Chondrocyte (in vitro differentiated cells): ENCODE results near the gene SAP25. TPM values are rescaled to one million over a fixed set of nuclear protein-coding genes. Genes with fewer than 3 reads are reported as not detected.

Source experiments
- DNase-seq: peaks from one replicate; pipeline ENCODE4 v3.0.0; 2021; ENCODE audit warnings: mixed read lengths, low spot score
- H3K27ac Mint-ChIP-seq: one replicate; pipeline ENCODE4 v1.8.0; 2021; ENCODE audit warnings: mild to moderate bottlenecking, moderate library complexity, mixed read lengths; ENCODE audit not compliant: unreplicated experiment
- H3K27me3 Mint-ChIP-seq: 2 replicates; pipeline ENCODE4 v1.8.0; 2021; ENCODE audit warnings: low read depth, mixed read lengths
- H3K36me3 Mint-ChIP-seq: 2 replicates; pipeline ENCODE4 v1.8.0; 2021; ENCODE audit warnings: low read depth, mixed read lengths
- H3K4me1 Mint-ChIP-seq: 2 replicates; pipeline ENCODE4 v1.8.0; 2021; ENCODE audit warnings: low read depth, mild to moderate bottlenecking, mixed read lengths
- H3K4me3 Mint-ChIP-seq: one replicate; pipeline ENCODE4 v1.8.0; 2021; ENCODE audit warnings: mild to moderate bottlenecking, moderate library complexity, mixed read lengths; ENCODE audit not compliant: unreplicated experiment
- H3K9me3 Mint-ChIP-seq: 2 replicates; pipeline ENCODE4 v1.8.0; 2021; ENCODE audit warnings: low read depth, mixed read lengths
- total RNA-seq: library from RNA; stranded (reverse); gene quantifications from 3 replicates; pipeline ENCODE4 v1.2.1, GENCODE V29; 2021
- TF ChIP-seq, protein P1 (sequence below): fragments of 200-600 bp; sonication (generic); IDR thresholded peaks from 2 replicates; pipeline ENCODE4 v1.5.0; 2021; ENCODE audit warnings: antibody characterized with exemption, mild to moderate bottlenecking, moderate library complexity

Gene SAP25
- total RNA-seq, 1 donor from 2014 or later, result 0.70 TPM

- TF ChIP-seq, protein P1, sequence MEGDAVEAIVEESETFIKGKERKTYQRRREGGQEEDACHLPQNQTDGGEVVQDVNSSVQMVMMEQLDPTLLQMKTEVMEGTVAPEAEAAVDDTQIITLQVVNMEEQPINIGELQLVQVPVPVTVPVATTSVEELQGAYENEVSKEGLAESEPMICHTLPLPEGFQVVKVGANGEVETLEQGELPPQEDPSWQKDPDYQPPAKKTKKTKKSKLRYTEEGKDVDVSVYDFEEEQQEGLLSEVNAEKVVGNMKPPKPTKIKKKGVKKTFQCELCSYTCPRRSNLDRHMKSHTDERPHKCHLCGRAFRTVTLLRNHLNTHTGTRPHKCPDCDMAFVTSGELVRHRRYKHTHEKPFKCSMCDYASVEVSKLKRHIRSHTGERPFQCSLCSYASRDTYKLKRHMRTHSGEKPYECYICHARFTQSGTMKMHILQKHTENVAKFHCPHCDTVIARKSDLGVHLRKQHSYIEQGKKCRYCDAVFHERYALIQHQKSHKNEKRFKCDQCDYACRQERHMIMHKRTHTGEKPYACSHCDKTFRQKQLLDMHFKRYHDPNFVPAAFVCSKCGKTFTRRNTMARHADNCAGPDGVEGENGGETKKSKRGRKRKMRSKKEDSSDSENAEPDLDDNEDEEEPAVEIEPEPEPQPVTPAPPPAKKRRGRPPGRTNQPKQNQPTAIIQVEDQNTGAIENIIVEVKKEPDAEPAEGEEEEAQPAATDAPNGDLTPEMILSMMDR, result peak; percentile 7
- H3K36me3 Mint-ChIP-seq, result no peaks in the 10 kb centered on the region
- no peaks in the 10 kb centered on the region for H3K27me3 Mint-ChIP-seq
- peaks cover 39% of the 10 kb centered on the region for H3K4me1 Mint-ChIP-seq
- DNase-seq, result peak; percentile 92
- no peaks in the 10 kb centered on the region for H3K9me3 Mint-ChIP-seq
- peak within 1 kb of the TSS; percentile 92 for H3K27ac Mint-ChIP-seq
- H3K4me3 Mint-ChIP-seq, result peak within 1 kb of the TSS; percentile 85
Observed at GRCh38 chr7:100585511-100586265, 12.0 kb upstream of the SAP25 start, which contains the start of gene LRCH4. Gene LRCH4 (minus strand): TSS chr7:100586129. CDS start chr7:100586100, 29 bp downstream.

- Mint-ChIP-seq H3K4me1 (peaks cover 33% of the 10 kb centered on the region), H3K27me3 (no peaks in the 10 kb centered on the region), H3K27ac (peak overlapping the region; percentile 92), H3K36me3 (no peaks in the 10 kb centered on the region), H3K9me3 (no peaks in the 10 kb centered on the region), H3K4me3 (peak overlapping the region; percentile 85)
- DNase-seq, result no peak
- TF ChIP-seq, protein P1, result no peak
Observed at GRCh38 chr7:100584683-100585510, 11.2 kb upstream of the SAP25 start.

GRCh38 chr7:100584054-100584682, 10.5 kb upstream of the SAP25 start:
- DNase-seq, result no peak
- H3K4me1 Mint-ChIP-seq, result peaks cover 31% of the 10 kb centered on the region
- H3K9me3 Mint-ChIP-seq, result no peaks in the 10 kb centered on the region
- TF ChIP-seq, protein P1, result no peak
- peak overlapping the region; percentile 85 for H3K4me3 Mint-ChIP-seq
- no peaks in the 10 kb centered on the region for H3K36me3 Mint-ChIP-seq
- peak overlapping the region; percentile 93 for H3K27ac Mint-ChIP-seq
- H3K27me3 Mint-ChIP-seq, result no peaks in the 10 kb centered on the region

DNA sequence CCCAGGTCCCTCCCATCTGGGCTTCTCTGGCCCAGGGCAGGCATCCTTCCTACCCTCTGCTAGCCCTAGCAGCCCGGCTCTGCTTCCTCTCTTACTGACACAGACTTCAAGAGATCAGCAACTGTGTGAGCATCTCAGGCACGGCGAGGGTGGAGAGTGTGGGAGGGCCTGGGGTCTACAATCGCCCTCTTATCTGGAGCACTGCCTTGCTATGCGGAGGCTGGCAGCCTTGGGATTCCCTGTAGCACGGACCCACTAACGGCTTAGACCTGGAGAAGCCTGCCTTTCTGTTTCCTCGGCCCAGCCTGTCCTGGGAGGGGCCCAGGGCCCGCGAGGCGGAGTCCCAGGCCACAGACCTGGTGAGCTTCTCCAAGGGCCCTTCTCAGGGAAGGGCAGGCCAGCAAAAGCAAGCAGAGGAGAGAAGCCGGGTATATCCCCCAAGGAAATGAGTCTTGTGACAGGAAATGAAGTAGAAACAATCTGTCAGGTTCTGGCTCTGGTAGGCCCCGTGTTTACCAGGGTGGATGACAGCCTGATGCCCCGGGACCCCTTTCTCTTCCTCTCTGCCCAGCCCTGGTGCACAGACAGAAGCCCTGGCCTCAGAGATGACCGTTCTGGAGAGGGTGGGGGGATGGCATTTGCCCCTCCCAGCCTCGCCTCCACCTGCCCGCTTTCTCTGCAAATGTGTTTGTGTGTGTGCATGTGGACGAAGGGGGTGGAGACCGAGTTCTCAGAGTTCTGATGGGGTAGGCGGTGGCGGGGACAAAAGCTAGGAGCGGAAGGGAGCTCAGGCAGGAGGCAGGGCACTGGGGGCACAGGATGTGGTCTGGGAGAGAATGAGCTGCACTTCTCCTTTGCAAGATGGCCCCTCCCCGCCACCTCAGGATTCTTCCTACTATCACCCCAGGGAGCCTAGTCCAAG, 9.7 kb upstream of the SAP25 start:
- no peaks in the 10 kb centered on the region for H3K9me3 Mint-ChIP-seq
- H3K27me3 Mint-ChIP-seq, result no peaks in the 10 kb centered on the region
- H3K4me3 Mint-ChIP-seq, result peak overlapping the region; percentile 85
- TF ChIP-seq, protein P1, result no peak
- peaks cover 30% of the 10 kb centered on the region for H3K4me1 Mint-ChIP-seq
- no peak for DNase-seq
- H3K27ac Mint-ChIP-seq, result peak overlapping the region; percentile 93
- peaks cover 3% of the 10 kb centered on the region for H3K36me3 Mint-ChIP-seq
